ENCODE measurements around the gene TMEM60.

GRCh38 chr7:77800158-77800557 is 1.9 kb upstream of the TMEM60 start:
- TF ChIP-seq CTCF (IDR thresholded peaks at IDR 0.05) (no peak), POLR2A (IDR thresholded peaks at IDR 0.05) (no peak)
